ENCODE data around the gene CACNA1C. TPM values are rescaled to one million over a fixed set of nuclear protein-coding genes. Genes with fewer than 3 reads are reported as not detected.

The CACNA1C gene
- total RNA-seq, 1 donor from 2014 or later: 0.14 TPM

DNA sequence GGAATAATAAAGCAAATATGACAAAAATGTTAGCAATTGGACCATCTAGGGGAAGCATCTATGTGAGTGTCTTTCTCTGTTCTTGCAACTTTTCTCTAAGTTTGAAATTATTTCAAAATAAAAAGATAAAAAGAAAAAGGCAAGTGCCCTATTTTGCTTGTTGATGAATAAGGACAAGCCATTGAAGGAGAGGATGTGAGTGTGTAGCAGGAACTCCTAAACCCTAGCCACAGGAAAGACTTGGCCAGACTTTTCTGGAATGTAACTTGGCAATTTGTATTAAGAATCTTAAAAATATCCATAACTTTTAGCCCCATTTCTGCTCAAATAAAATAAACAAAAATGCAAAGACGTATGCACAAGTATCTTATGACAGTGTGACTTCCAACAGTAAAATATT lies 279.4 kb downstream of the CACNA1C start:
- Mint-ChIP-seq H3K9me3 (no peaks in the 10 kb centered on the region), H3K4me3 (ENCODE audit: low read depth) (no peak overlapping the region), H3K27me3 (ENCODE audit: low read depth) (peaks cover 17% of the 10 kb centered on the region), H3K27ac (no peak overlapping the region), H3K4me1 (ENCODE audit: low read depth) (peaks cover 6% of the 10 kb centered on the region), H3K36me3 (ENCODE audit: low read depth) (no peaks in the 10 kb centered on the region)
- DNase-seq (ENCODE audit: low spot score): no peak
- intact Hi-C loops (cut with micrococcal nuclease): no loop called here

DNA sequence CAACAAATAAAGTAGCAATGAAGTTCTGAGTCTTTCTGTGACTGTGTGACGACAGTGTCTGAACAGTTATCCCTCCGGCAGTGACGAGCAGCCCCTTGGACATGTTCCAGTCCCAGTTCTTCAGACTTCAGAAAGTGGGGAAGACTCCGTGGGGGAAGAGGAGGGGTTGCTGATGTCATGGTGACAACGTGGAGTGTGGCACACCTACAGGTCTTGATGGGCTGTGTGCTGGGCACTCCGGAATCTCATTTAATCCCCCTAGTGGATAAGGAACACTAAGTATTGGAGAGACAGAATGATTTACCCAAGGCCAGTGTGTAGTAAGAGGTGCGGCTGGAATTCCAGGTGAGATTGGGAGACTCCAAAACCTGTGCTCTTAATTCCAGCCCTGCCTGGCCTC lies 280.2 kb downstream of the CACNA1C start:
- H3K27ac Mint-ChIP-seq: no peak overlapping the region
- H3K9me3 Mint-ChIP-seq: no peaks in the 10 kb centered on the region
- H3K36me3 Mint-ChIP-seq (ENCODE audit: low read depth): no peaks in the 10 kb centered on the region
- peaks cover 6% of the 10 kb centered on the region for H3K4me1 Mint-ChIP-seq (ENCODE audit: low read depth)
- H3K4me3 Mint-ChIP-seq (ENCODE audit: low read depth): no peak overlapping the region
- peaks cover 14% of the 10 kb centered on the region for H3K27me3 Mint-ChIP-seq (ENCODE audit: low read depth)
- intact Hi-C loops (cut with micrococcal nuclease): no loop called here
- no peak for DNase-seq (ENCODE audit: low spot score)

DNA sequence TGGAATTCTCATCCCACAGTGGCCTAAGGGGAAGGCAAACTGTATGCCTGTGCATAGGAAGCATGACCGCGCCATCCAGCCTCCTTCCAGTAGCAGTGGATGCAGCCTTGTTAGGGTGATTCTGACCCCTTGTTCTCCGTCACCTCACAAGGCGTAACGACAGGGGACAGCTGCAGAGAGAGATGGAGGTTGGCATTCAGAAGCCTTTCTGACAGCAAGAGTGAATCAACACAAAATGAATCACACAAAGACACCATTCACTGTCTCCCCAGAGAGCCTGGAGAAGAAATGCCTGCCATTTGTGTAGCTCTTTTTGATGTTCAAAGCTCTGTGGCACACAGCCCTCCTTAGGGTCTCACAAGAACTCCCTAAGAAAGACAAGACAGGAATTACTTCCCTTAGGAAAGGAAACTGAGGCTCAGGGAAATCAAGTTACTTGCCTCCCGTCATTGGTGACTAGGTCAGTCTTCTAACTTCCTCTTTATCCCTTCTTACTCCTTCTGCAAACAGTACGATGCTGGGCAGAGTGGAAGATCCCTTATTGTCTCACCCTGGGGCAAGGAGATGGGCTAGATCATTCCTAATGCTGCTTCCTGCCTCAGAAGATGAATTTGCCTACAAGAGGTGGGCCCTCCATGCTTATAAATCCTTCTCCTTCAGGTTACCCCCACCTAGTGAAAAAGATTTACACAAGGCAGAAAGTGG lies 280.9 kb downstream of the CACNA1C start:
- no peaks in the 10 kb centered on the region for H3K9me3 Mint-ChIP-seq
- H3K27me3 Mint-ChIP-seq (ENCODE audit: low read depth): peaks cover 10% of the 10 kb centered on the region
- peaks cover 6% of the 10 kb centered on the region for H3K4me1 Mint-ChIP-seq (ENCODE audit: low read depth)
- no peaks in the 10 kb centered on the region for H3K36me3 Mint-ChIP-seq (ENCODE audit: low read depth)
- intact Hi-C loops (cut with micrococcal nuclease): no loop called here
- no peak overlapping the region for H3K4me3 Mint-ChIP-seq (ENCODE audit: low read depth)
- no peak overlapping the region for H3K27ac Mint-ChIP-seq
- DNase-seq (ENCODE audit: low spot score): no peak

DNA sequence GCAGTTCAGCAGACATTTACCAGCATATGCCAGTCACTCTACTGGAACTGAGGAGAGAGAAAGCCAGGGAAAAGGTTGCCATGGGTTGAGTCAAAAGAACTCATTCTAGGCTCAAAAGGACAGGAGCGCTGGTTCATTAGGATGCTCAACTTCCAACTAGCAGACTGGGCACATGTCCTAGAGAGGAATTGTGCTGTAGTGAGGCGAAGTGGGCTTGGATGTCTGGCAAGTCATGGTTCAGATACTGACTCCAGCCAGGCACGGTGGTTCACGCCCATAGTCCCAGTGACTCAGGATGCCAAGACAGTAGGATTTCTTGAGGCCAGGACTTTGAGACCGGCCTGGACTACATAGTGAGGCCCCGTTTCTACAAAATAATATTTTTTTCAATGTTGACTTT lies 281.5 kb downstream of the CACNA1C start:
- Mint-ChIP-seq H3K27me3 (ENCODE audit: low read depth) (peaks cover 7% of the 10 kb centered on the region), H3K9me3 (no peaks in the 10 kb centered on the region), H3K36me3 (ENCODE audit: low read depth) (no peaks in the 10 kb centered on the region), H3K4me1 (ENCODE audit: low read depth) (peaks cover 6% of the 10 kb centered on the region), H3K27ac (no peak overlapping the region), H3K4me3 (ENCODE audit: low read depth) (no peak overlapping the region)
- DNase-seq (ENCODE audit: low spot score): no peak
- intact Hi-C loops (cut with micrococcal nuclease): no loop called here

DNA sequence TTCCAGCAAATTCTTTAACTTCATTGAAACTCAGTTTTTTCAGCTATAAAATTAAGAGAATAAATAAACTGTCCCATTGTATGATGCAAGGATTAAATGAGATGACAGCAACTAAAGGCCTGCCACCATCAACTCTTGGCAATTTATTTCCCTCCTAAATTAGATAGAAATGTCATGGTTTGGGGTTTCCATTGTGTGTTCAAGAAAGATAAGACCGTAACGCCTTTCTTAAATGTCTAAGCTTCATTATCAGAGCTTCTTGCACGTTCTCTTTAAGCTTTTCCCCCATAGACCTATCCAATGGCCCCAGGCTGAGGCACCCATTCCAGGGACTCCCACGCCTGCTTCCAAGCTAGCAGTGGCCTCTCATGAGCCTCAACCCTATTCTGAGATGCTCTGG lies 281.9 kb downstream of the CACNA1C start:
- no peak for DNase-seq (ENCODE audit: low spot score)
- Mint-ChIP-seq H3K9me3 (no peaks in the 10 kb centered on the region), H3K4me3 (ENCODE audit: low read depth) (no peak overlapping the region), H3K27ac (no peak overlapping the region), H3K36me3 (ENCODE audit: low read depth) (no peaks in the 10 kb centered on the region), H3K4me1 (ENCODE audit: low read depth) (peaks cover 6% of the 10 kb centered on the region), H3K27me3 (ENCODE audit: low read depth) (peaks cover 5% of the 10 kb centered on the region)
- intact Hi-C loops (cut with micrococcal nuclease): no loop called here

DNA sequence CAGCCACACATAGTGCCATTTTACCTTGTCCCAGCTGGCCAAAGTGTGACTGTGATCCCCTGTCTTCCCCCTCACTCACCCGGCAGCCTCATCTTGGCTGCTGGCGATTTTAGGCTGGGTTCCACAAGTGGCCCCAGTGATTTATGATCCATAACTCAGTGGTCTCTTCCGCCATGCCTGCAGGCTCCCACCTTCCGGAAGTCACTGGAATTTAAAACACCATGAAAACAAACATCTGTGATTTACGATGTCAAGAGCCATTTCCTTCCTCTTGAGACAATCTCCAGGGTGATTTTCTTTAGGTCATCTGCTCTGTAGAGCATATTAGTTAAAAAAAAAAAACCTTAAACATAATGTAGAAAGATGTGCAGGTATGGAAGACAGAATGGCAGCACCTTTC lies 282.3 kb downstream of the CACNA1C start:
- Mint-ChIP-seq H3K27ac (no peak overlapping the region), H3K36me3 (ENCODE audit: low read depth) (no peaks in the 10 kb centered on the region), H3K4me3 (ENCODE audit: low read depth) (no peak overlapping the region), H3K9me3 (no peaks in the 10 kb centered on the region), H3K27me3 (ENCODE audit: low read depth) (peaks cover 5% of the 10 kb centered on the region), H3K4me1 (ENCODE audit: low read depth) (peaks cover 6% of the 10 kb centered on the region)
- intact Hi-C loops (cut with micrococcal nuclease): no loop called here
- no peak for DNase-seq (ENCODE audit: low spot score)

DNA sequence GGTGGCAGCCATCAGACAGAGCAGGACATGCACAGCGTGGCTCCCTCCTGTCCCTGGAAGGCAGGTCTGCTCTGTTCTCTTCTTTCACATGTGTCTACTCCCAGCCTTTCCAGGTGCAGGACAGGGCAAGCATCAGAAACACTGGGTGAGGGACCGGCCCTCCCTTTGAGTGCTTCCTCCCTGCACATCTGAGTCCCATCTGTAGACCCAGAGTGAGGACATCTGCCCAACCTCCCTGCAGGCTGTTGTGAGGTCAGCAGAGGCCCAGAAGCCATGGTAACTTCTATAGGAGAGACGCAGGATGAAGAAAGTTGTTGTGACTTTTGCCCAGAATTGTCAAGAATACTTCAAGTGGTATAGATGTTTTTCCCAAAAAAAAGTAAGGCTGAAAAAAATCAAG lies 282.7 kb downstream of the CACNA1C start:
- H3K4me3 Mint-ChIP-seq (ENCODE audit: low read depth): no peak overlapping the region
- intact Hi-C loops (cut with micrococcal nuclease): no loop called here
- H3K36me3 Mint-ChIP-seq (ENCODE audit: low read depth): no peaks in the 10 kb centered on the region
- DNase-seq (ENCODE audit: low spot score): no peak
- H3K4me1 Mint-ChIP-seq (ENCODE audit: low read depth): peaks cover 6% of the 10 kb centered on the region
- H3K9me3 Mint-ChIP-seq: no peaks in the 10 kb centered on the region
- H3K27me3 Mint-ChIP-seq (ENCODE audit: low read depth): peaks cover 5% of the 10 kb centered on the region
- no peak overlapping the region for H3K27ac Mint-ChIP-seq

DNA sequence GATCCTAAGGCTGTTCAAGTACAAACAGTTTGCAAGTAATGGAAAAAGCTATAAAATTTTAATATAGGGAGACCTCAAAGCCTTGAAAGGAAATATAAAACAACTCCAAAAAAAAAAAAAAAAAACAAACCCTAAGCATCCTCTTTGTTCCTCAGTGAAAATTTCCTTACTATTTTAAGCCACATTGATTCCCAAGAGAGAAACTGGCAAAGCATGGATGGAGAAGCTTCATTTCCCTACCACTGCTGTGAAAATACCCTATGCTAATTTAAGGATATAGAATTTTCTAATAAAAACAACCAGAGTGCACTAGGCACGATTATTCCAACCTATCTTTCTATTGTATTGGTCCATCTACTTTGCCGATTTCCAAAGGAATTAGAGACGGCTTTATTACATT lies 283.1 kb downstream of the CACNA1C start:
- intact Hi-C loops (cut with micrococcal nuclease): no loop called here
- H3K27me3 Mint-ChIP-seq (ENCODE audit: low read depth): peaks cover 5% of the 10 kb centered on the region

DNA sequence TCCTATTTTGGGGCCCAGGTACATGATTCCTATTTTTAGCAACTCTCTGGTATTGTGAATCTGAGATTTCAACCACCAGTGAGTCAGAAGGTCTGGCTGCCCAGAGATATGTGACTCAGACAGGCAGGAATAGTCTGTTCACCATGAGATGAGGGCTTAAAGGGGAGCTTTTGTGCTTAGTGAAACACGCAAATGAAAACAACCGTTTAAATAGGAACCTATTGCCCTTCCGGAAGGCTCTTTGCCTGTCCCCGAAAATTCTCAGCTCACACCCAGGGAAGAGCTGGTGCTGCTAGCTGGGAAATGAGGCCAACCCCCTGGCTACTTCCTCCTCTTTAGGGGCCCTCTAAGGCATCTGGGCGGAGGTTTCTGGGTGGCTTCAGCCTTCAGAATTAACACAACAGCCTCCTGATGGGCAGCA lies 283.6 kb downstream of the CACNA1C start:
- no peak overlapping the region for H3K27ac Mint-ChIP-seq
- no peaks in the 10 kb centered on the region for H3K36me3 Mint-ChIP-seq (ENCODE audit: low read depth)
- H3K4me1 Mint-ChIP-seq (ENCODE audit: low read depth): peaks cover 6% of the 10 kb centered on the region
- intact Hi-C loops (cut with micrococcal nuclease): no loop called here
- H3K27me3 Mint-ChIP-seq (ENCODE audit: low read depth): peaks cover 4% of the 10 kb centered on the region
- no peak for DNase-seq (ENCODE audit: low spot score)
- H3K9me3 Mint-ChIP-seq: no peaks in the 10 kb centered on the region
- H3K4me3 Mint-ChIP-seq (ENCODE audit: low read depth): no peak overlapping the region

More for the DNA sequence above, 283.1 kb downstream of the CACNA1C start:
- Mint-ChIP-seq H3K4me1 (ENCODE audit: low read depth) (peaks cover 6% of the 10 kb centered on the region), H3K9me3 (no peaks in the 10 kb centered on the region), H3K4me3 (ENCODE audit: low read depth) (no peak overlapping the region), H3K27ac (no peak overlapping the region), H3K36me3 (ENCODE audit: low read depth) (no peaks in the 10 kb centered on the region)
- no peak for DNase-seq (ENCODE audit: low spot score)

DNA sequence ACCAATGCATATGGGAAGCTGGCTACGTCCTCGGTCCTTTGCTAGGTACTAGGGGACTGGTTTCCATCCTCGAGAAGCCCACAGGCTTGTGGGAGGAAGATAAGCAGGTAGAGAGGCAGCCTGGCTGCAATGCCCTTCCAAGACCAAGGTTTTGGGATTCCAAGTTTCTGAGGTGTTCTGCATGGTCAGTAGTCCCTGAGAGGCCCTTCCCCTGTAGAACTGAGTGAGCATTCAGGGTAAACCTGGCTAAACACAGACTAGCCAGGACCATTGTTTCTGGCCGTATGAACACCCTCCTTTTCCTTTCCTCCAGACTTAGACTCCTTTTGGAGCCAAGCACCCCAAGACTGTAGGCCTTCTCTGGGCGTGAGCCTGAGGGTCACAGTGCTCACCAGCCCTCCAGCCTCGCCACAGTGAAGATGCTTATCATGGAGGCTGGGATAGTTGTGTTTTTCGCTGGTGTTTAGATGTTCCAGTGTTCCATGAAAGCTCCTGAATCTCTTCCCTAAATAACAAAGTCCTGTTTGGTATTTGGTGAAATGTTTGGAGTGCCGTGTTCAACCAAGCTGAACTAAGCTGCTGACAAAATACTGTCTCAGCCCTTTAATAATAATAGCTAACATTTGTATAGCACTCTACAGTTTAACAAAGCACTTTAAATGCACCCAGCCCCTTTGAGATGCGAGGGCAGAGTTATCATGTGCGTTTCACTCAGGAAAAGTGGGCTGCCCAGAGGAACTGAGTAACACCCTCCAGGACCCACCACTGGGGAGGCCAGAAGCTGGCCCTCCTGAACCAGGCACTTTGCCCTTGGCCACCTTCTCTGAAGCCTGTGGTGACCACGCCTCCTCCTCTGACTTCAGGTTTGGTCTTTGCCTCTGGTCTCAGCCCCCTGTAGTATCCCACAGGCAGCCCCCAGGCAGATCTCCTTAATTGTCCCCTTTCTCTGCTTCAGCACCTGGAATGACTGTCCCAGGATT lies 284.5 kb downstream of the CACNA1C start:
- no peaks in the 10 kb centered on the region for H3K36me3 Mint-ChIP-seq (ENCODE audit: low read depth)
- no peak overlapping the region for H3K4me3 Mint-ChIP-seq (ENCODE audit: low read depth)
- H3K9me3 Mint-ChIP-seq: no peaks in the 10 kb centered on the region
- no peak for DNase-seq (ENCODE audit: low spot score)
- intact Hi-C loops (cut with micrococcal nuclease): no loop called here
- peaks cover 6% of the 10 kb centered on the region for H3K4me1 Mint-ChIP-seq (ENCODE audit: low read depth)
- no peak overlapping the region for H3K27ac Mint-ChIP-seq
- H3K27me3 Mint-ChIP-seq (ENCODE audit: low read depth): peaks cover 2% of the 10 kb centered on the region

DNA sequence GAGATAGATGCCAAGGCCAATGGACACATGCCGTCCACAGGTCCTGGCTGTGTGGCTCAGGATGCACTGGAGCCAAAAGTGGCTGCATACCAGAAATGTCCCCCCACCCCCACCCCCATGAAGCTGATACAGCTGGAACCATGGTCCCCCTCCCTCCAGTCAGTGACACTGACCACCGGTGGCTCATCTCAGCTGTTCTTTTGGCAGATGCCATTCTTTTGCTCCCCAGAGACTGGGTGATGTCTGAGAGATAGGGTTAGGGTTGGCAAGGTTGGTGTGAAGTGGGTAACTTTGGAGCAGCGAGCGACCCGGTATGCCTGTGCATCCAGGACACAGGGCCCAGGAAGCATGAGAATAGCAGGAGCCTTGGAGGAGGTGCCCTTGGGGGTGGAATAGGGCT lies 285.6 kb downstream of the CACNA1C start:
- Mint-ChIP-seq H3K36me3 (ENCODE audit: low read depth) (no peaks in the 10 kb centered on the region), H3K4me1 (ENCODE audit: low read depth) (peaks cover 6% of the 10 kb centered on the region), H3K9me3 (no peaks in the 10 kb centered on the region), H3K27ac (no peak overlapping the region), H3K27me3 (ENCODE audit: low read depth) (peaks cover 5% of the 10 kb centered on the region), H3K4me3 (ENCODE audit: low read depth) (no peak overlapping the region)
- DNase-seq (ENCODE audit: low spot score): no peak
- intact Hi-C loops (cut with micrococcal nuclease): no loop called here

DNA sequence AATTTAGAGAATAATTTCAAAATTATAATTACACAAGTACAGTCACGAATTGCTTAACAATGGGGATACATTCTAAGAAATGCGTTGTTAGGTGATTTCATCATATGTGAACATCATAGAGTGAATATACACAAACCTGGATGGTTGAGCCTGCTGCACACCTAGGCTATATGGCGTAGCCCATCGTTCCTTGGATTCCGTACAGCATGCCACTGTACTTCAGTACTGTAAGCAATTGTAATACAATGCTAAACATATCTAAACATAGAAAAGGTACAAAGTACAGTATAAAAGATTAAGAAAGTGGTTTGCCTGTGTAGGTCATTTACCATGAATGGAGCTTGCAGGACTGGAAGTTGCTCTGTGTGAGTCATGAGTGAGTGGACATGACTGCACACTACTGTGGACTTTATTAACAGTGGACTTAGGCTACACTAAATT lies 286.2 kb downstream of the CACNA1C start:
- H3K36me3 Mint-ChIP-seq (ENCODE audit: low read depth): no peaks in the 10 kb centered on the region
- peaks cover 11% of the 10 kb centered on the region for H3K27me3 Mint-ChIP-seq (ENCODE audit: low read depth)
- intact Hi-C loops (cut with micrococcal nuclease): no loop called here
- H3K4me1 Mint-ChIP-seq (ENCODE audit: low read depth): peaks cover 6% of the 10 kb centered on the region
- no peak overlapping the region for H3K27ac Mint-ChIP-seq
- no peaks in the 10 kb centered on the region for H3K9me3 Mint-ChIP-seq
- H3K4me3 Mint-ChIP-seq (ENCODE audit: low read depth): no peak overlapping the region
- DNase-seq (ENCODE audit: low spot score): no peak
